COLO668 (cell line): ENCODE data around the gene ARAP2.
A peak's percentile ranks its signal among the peaks of the same experiment; 100 is the strongest.

ENCODE experiments used
- DNase-seq: peaks from one replicate; lab custom pipeline; 2025; ENCODE audit not compliant: unreplicated experiment; lab: John Stamatoyannopoulos, UW

ARAP2 gene, protein sequence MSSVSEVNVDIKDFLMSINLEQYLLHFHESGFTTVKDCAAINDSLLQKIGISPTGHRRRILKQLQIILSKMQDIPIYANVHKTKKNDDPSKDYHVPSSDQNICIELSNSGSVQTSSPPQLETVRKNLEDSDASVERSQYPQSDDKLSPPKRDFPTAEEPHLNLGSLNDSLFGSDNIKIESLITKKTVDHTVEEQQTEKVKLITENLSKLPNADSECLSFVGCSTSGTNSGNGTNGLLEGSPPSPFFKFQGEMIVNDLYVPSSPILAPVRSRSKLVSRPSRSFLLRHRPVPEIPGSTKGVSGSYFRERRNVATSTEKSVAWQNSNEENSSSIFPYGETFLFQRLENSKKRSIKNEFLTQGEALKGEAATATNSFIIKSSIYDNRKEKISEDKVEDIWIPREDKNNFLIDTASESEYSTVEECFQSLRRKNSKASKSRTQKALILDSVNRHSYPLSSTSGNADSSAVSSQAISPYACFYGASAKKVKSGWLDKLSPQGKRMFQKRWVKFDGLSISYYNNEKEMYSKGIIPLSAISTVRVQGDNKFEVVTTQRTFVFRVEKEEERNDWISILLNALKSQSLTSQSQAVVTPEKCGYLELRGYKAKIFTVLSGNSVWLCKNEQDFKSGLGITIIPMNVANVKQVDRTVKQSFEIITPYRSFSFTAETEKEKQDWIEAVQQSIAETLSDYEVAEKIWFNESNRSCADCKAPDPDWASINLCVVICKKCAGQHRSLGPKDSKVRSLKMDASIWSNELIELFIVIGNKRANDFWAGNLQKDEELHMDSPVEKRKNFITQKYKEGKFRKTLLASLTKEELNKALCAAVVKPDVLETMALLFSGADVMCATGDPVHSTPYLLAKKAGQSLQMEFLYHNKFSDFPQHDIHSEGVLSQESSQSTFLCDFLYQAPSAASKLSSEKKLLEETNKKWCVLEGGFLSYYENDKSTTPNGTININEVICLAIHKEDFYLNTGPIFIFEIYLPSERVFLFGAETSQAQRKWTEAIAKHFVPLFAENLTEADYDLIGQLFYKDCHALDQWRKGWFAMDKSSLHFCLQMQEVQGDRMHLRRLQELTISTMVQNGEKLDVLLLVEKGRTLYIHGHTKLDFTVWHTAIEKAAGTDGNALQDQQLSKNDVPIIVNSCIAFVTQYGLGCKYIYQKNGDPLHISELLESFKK (N-terminal part only)

DNA sequence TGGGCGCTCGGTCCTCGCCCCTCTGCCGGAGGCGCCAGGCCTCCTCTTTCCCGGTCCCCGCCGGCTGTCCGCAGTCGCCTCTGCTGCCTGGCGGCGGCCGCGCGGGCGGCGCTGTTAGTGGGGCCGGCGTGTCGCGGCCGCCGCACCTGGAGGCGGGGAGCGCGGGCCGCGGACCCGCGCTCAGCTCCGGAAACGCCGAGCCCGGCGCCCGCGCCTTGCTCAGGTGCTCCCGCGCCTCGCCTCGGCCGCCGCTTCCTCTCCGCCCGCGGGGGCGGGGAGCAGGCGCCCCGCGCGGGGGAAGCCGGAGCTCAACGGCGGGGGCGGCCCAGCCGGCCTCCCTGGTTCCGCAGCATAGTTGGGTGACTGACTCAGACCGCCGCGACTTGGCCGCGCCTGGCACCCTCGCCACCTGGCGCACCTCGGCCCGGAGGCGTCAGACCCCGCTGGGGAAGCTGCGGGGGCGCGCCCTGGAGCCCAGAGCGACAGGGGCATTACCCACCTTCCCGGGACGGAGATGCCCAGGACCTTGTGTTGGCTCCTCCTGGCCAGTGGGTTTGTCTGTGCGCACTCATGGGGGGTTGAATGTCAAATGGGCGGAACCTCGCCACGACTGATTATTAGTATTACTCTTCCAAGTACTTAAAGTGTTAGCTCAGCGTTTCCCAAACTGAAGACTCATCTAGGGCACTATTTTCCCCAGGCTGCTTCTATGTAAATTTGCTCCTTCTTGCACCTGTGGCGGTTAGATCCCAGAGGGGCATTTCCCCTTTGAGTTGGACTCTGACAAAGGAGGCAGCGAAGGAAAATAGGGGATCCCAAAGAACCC lies at the start of gene ARAP2:
ARAP2 (minus strand) TSS at position 258 of the 826 bp plus-strand sequence. CDS start 15,028 bp downstream, outside the sequence.
- DNase-seq = peak; percentile 86

DNA sequence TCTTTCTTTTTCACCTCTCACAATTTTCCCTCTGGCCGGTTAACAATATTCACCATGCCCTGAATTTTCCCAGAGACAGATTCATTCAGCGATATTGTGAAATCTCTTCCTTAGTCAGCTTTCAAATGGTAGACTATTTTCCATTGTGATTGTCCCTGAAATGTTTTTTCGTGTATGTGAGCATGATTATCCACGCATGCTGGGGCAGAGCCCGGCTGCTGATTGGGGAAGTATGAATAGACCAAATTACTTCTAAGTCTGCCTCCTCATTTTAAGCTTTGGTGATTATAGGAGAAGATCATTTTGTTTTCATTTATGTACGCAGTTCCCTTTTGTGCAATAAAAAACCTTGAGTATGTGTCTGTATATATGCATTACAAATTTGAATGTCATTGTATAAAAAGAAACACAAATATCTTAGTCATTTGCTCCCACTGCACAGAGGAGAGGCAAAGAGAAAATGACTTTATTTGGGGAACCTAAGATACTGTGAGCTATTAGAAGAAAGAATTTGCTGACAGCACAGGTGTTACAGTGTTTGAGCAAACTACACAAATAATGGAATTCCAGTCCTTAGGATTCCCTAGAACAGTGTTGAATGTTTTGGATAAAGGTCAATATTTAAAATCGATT lies 48.4 kb upstream of the ARAP2 start:
- no peak for DNase-seq

DNA sequence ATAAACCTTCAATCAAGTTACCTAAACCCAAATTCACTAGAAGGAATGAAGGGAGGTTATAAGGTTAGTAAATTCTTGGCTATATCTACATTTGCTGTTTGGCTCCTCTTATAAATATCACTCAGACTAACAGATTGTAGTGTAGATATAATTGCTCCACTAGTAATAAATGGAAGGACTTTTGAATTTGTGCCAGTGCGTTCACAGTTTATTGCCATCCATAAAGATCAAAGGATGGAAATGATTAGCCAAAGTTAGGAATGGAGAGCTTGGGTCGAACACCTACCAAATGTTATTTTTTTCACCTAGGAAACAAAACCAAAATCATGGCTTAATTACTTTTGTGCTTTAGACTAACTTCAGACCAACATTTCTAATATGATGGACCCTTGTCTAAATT lies 46.3 kb upstream of the ARAP2 start:
- no peak for DNase-seq

- no peak for DNase-seq
Measured at GRCh38 chr4:36288731-36289426, 44.6 kb upstream of the ARAP2 start.

DNA sequence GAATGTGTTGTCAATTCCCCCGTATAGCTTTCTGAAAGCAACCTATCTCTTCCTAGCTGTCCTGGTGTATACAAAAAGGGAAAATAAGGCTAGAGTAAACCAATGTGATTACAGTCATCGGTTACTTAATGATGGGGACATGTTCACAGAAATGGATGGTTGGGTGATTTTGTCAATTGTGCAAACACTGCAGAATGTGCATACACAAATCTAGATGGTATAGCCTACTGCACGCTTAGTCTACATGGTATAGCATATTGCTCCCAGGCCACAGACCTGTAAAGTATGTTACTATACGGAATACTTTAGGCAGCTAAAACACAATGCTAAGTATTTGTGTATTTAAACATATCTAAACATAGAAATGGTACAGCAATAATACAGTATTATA lies 42.2 kb upstream of the ARAP2 start:
- no peak for DNase-seq

DNA sequence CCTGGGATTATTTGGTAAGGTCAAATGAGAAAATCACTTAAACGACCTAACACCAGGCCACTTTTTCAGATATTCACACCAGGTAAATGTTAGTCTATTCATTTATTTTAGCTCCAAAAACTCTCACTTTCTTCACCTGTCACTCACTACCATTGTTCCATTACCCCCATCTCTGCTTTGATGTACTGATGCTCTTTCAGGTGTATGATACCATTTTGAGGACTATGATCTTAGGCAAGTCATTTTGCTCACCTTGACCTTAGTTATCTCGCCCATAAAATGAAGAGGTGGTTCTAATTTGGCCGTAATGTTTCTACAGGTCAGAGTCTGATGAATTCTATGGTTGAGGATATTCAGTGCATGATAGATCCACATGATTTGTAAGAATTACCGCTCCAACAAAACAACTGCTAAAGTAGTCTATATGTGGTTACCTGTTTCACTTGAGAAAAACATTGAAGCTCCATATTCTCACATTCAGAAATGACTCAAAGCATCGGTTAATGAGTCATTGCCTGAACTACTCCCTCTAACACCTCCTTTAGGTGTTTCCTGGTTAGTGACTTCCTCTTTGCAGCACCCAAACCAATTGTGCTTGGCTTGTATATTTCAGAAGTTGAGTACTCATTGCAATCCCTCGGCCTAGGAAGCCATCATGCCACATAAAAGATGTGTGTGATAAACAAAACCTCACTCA lies 41.6 kb upstream of the ARAP2 start:
- no peak for DNase-seq

- no peak for DNase-seq
Measured at GRCh38 chr4:36283912-36284465, 39.7 kb upstream of the ARAP2 start.

DNA sequence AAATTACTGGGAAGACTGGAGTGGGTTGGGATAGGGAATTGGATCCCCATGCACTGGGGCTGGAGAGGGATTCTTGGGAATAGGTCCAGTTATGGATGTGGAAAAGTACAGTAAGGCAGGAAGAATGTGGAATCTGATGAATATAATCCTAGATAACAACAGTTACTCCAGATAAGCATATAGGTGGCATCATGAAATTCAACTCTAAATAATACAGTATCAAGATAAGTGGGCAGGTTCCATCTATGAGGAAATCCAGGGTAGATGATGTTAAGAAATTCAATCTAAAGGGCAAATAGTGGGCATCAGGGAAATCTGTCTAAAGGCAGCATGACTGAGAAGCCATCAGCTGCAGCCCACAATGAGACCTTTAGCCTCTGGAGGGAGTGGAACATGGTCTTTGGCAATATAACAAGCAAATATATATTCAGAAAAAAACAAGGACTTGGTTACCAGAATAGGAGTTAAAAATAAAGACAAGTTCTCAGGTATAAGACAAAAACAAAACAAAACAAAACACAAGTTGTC lies 38.3 kb upstream of the ARAP2 start:
- no peak for DNase-seq

- DNase-seq = no peak
Measured at GRCh38 chr4:36281384-36282106, 37.2 kb upstream of the ARAP2 start, which contains the start of gene DTHD1. TSS of gene DTHD1 (plus strand) at chr4:36281616. CDS start at chr4:36281759, 143 bp downstream.

GRCh38 chr4:36280555-36280954 lies 36.2 kb upstream of the ARAP2 start:
- DNase-seq = no peak

- DNase-seq = no peak
Measured at GRCh38 chr4:36278789-36279188, 34.5 kb upstream of the ARAP2 start.

- DNase-seq = no peak
Measured at GRCh38 chr4:36277533-36277932, 33.2 kb upstream of the ARAP2 start.

- no peak for DNase-seq
Measured at GRCh38 chr4:36274158-36274557, 29.8 kb upstream of the ARAP2 start.

DNA sequence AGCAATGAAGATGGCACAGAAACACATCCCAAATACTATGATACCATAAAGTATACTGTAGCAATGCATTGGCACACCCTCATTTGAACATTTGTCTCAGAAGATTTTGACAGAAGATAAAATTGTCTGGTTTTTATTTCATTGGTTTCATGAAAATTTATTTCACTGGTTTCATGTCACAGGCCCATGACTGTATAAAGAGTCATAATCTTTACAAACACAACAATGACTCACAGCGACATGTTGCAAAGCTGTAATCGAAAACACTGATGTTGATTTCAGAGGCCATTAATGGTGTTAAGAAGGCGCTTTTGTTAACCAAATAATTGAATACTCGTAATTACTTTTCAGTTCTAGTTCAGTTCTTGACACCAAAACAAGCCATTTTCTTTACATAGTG lies 29.0 kb upstream of the ARAP2 start:
- DNase-seq = no peak

DNA sequence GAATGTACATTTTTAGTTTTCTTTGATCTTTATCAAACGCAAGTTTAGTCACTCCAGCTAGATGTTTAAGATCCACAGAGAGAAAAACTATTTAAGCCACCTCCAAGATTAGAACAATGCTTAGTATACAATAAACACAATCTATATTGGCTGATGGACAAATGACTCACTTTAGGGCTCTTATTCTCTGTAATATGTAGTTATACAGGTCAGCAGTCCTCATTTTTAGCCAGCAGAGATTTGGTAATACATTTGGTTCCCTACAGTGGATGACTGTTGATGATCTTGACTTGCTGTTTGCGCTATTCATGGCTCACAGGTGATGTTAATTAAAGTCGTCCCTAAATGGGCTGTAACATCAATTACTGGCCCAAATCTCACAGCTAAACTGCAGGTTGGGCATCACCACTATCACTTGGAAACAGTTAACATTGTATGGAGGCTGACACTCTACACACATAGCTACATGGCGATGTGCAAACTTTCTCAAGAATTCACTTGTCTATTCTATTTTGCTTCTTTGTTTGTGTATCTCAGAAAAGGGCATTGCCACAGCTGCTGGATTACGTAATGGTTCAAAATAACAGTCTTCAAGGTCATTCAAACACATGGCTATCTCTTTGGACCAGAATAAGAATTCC lies 25.3 kb upstream of the ARAP2 start:
- no peak for DNase-seq

GRCh38 chr4:36269101-36269500 lies 24.8 kb upstream of the ARAP2 start:
- no peak for DNase-seq
